GM12801 (cell line): ENCODE data around the gene ACP7.

Source experiments
- TF ChIP-seq, protein P1 (sequence below): IDR thresholded peaks from one replicate; pipeline ENCODE4 v1.5.1; 2011; ENCODE audit warnings: control low read depth; ENCODE audit not compliant: insufficient read length; ENCODE audit errors: extremely low read depth

Gene ACP7

GRCh38 chr19:39052243-39052746, 31.9 kb upstream of the ACP7 start:
- TF ChIP-seq, protein P1, sequence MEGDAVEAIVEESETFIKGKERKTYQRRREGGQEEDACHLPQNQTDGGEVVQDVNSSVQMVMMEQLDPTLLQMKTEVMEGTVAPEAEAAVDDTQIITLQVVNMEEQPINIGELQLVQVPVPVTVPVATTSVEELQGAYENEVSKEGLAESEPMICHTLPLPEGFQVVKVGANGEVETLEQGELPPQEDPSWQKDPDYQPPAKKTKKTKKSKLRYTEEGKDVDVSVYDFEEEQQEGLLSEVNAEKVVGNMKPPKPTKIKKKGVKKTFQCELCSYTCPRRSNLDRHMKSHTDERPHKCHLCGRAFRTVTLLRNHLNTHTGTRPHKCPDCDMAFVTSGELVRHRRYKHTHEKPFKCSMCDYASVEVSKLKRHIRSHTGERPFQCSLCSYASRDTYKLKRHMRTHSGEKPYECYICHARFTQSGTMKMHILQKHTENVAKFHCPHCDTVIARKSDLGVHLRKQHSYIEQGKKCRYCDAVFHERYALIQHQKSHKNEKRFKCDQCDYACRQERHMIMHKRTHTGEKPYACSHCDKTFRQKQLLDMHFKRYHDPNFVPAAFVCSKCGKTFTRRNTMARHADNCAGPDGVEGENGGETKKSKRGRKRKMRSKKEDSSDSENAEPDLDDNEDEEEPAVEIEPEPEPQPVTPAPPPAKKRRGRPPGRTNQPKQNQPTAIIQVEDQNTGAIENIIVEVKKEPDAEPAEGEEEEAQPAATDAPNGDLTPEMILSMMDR = no peak

DNA sequence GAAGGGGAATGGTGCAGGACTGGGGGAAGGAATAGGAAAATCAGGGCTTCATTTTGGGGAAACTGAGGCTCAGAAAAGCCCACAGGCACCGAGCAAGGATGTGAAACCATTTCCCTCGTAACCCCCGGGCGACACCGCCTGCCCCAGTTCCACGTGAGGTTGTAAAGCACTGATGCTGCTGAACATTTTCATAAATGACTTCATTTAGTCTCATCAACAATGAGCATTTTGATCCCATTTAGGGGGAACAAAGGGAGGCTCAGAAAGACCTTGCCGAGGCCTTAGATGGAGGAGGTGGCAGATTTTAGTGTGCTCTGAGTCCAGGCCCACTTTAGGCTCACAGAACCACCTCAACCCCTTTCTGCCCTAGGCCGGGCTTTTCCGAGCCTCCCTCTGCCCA, 31.3 kb upstream of the ACP7 start:
- TF ChIP-seq, protein P1 = no peak

DNA sequence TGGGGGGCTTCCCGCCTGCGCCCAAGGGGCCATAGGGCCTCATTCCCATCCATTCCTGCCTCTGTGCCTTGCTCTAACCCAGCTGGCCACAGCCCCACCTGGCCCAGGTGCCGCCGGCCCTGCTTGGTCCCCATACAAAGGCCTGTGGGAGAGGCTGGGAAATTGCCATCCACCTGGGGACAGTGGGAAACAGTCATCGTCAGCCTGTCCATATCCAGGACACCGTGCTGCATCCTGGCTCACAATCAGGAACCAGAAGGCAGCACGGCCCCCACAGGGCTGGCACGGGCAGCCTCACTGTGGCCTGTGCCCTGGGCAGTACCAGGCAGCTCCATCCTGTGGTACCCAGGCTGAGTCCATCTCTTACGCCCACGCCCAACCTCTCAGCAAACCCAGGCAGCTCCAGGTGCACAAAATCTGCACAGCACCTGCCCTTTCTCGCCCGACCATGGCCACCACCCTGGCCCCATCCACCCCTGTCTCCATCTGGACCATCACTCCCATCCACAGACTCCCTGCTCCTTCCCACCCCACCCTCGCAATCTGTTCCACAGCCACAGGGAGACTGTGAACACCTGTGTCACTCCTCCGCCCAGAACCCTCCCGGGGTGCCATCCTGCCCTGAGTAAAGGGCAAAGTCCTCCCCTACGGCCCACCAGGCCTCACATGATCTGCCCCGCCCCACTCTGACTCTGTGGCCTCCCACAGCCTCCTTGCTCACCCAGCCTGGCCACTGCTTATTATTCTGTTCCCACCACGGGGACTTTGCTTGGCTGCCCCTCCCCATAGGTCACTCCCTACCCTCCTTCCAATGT, 30.7 kb upstream of the ACP7 start:
- TF ChIP-seq, protein P1 = no peak

DNA sequence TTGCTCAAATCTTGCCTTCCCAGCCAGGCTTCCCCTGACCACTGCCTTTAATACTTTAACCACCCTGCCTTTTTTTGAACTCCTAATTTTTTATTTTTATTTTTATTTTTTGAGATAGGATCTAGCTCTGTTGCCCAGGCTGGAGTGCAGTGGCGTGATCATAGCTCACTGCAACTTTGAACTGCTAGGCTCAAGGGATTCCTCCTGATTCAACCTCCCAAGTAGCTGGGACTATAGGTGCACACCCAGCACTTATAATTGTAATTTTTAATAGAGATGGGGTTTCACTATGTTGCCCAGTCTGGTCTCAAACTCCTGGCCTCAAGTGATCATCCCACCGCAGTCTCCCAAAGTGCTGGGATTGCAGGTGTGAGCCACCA, 30.1 kb upstream of the ACP7 start:
- TF ChIP-seq, protein P1 = no peak

- TF ChIP-seq, protein P1 = no peak
Measured at GRCh38 chr19:39057615-39058014, 26.6 kb upstream of the ACP7 start.

DNA sequence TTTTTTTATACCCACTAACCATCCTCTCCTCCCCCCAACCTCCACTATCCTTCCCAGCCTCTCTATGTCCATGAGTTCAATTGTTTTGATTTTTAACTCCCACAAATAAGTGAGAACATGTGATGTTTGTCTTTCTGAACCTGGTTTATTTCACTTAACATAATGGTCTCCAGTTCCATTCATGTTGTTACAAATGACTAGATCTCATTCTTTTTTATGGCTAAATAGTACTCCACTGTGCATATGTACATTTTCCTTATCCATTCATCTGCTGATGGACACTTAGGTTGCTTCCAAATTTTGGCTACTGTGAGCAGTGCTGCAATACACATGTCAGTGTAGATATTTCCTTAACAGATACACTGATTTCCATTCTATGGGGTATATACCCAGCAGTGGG, 24.9 kb upstream of the ACP7 start:
- TF ChIP-seq, protein P1 = no peak

- TF ChIP-seq, protein P1 = no peak
Measured at GRCh38 chr19:39060171-39060570, 24.0 kb upstream of the ACP7 start.
